ENCODE data around the gene ZCCHC12. TPM values are rescaled to one million over a fixed set of nuclear protein-coding genes. Genes with fewer than 3 reads are reported as not detected.

Gene ZCCHC12
- total RNA-seq, 1 donor from 2014 or later = under 0.01 TPM

- no peak for DNase-seq (ENCODE audit: low read depth in 2 of 2)
Observed at GRCh38 chrX:118867251-118867650, 43.6 kb downstream of the ZCCHC12 start.

DNA sequence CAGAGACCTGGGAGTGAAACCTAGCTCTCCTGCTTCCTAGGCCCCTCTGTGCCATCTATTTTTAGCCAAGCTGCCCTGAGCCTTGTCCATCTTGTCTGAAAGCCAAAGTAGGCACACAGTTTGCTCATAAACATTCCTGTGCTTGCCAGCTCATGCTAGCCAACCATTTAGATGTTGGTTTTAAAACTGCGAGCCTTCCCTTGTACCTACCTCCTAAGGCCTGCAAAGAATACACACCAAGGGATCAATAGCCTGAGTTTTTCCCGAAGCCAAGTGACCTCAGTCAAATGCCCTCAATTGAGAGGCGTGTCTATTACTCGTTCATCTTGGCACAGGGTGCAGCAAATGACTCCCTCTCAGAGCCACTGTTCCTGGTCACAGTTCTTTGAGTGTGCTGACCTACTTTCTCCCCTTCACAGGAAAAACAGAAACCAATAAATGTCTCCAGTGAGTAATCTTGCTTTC is 48.5 kb downstream of the ZCCHC12 start:
- DNase-seq (ENCODE audit: low read depth in 2 of 2) = no peak

Other genes with a start within 250 kb of the ZCCHC12 start
- 47.9 and 65.7 TPM in 2 replicates for gene IL13RA1, start 96.2 kb upstream of the ZCCHC12 start, total RNA-seq
- 21.1 and 38.4 TPM in 2 replicates for gene LONRF3, start 150.8 kb downstream of the ZCCHC12 start, total RNA-seq
- gene CT47C1, start 249.2 kb downstream of the ZCCHC12 start, total RNA-seq = not detected in 2 replicates